Measurements from ENCODE around the gene TGIF2. TPM values are rescaled to one million over a fixed set of nuclear protein-coding genes. Genes with fewer than 3 reads are reported as not detected.

The TGIF2 gene
- total RNA-seq, 4 donors from 2014 or later: 11.0 to 15.1 (median 12.1) TPM

GRCh38 chr20:36532388-36532787, 41.0 kb upstream of the TGIF2 start:
- no peak for DNase-seq (ENCODE audit: low spot score)
- TF ChIP-seq CTCF (IDR thresholded peaks at IDR 0.05): no peak
- ATAC-seq (ENCODE audit: low FRiP score): no peak

GRCh38 chr20:36532822-36533221, 40.6 kb upstream of the TGIF2 start:
- no peak for DNase-seq (ENCODE audit: low spot score)
- no peak for TF ChIP-seq CTCF (IDR thresholded peaks at IDR 0.05)
- no peak for ATAC-seq (ENCODE audit: low FRiP score)

GRCh38 chr20:36538026-36538722, 35.2 kb upstream of the TGIF2 start:
- no peak for TF ChIP-seq CTCF (IDR thresholded peaks at IDR 0.05)
- ATAC-seq (ENCODE audit: low FRiP score) (no peak), DNase-seq (ENCODE audit: low spot score) (no peak)

- DNase-seq (ENCODE audit: low spot score) (no peak), ATAC-seq (ENCODE audit: low FRiP score) (peak; percentile 8)
- no peak for TF ChIP-seq CTCF (IDR thresholded peaks at IDR 0.05)
Measured at GRCh38 chr20:36540551-36541211, 32.7 kb upstream of the TGIF2 start.

- TF ChIP-seq CTCF (IDR thresholded peaks at IDR 0.05): no peak
- ATAC-seq (ENCODE audit: low FRiP score): peak; percentile 85
- peak; percentile 67 for DNase-seq (ENCODE audit: low spot score)
Measured at GRCh38 chr20:36541227-36541767, 32.1 kb upstream of the TGIF2 start, which contains the start of gene MYL9. Gene MYL9, plus strand, starts transcription at chr20:36541519. Its CDS starts 3,366 bp downstream, at chr20:36544885.

GRCh38 chr20:36541768-36542488, 31.5 kb upstream of the TGIF2 start:
- no peak for DNase-seq (ENCODE audit: low spot score)

More at GRCh38 chr20:36541768-36542488, 31.5 kb upstream of the TGIF2 start:
- no peak for TF ChIP-seq CTCF (IDR thresholded peaks at IDR 0.05)
- peak; percentile 16 for ATAC-seq (ENCODE audit: low FRiP score)
